ENCODE measurements around the gene LCN6. TPM values are rescaled to one million over a fixed set of nuclear protein-coding genes. Genes with fewer than 3 reads are reported as not detected.

The LCN6 gene
- total RNA-seq, 1 experiment from 2014 or later: not detected

- no CpG with 5 or more reads among the region's 17 CpGs for WGBS (ENCODE audit: extremely low coverage, insufficient read length, low lambda C conversion rate)
- Histone ChIP-seq H3K4me1 (ENCODE audit: insufficient read depth, low read length) (no peaks in the 10 kb centered on the region), H4K5ac (ENCODE audit: insufficient read length, low read depth, low read length) (no peak overlapping the region), H3K79me2 (ENCODE audit: insufficient read depth, low read length) (no peaks in the 10 kb centered on the region), H3K18ac (ENCODE audit: insufficient read length, low read depth, low read length) (no peak overlapping the region), H3K4me2 (ENCODE audit: insufficient read depth, insufficient read length, low read length) (no peak overlapping the region), H3K4ac (ENCODE audit: low read depth, low read length) (no peak overlapping the region), H3K23me2 (ENCODE audit: insufficient read length, low read depth, low read length, poor library complexity, severe bottlenecking) (no peaks in the 10 kb centered on the region), H2AK5ac (ENCODE audit: insufficient read length, low read length) (no peak overlapping the region), H4K91ac (ENCODE audit: insufficient read length, low read depth, low read length) (no peak overlapping the region), H3K79me1 (ENCODE audit: insufficient read depth, low read depth, low read length, poor library complexity, severe bottlenecking) (no peaks in the 10 kb centered on the region), H2BK12ac (ENCODE audit: insufficient read length, low read depth, low read length) (no peak overlapping the region), H4K8ac (replicated peaks; ENCODE audit: insufficient read length, low read depth, low read length) (no peak overlapping the region), H3K14ac (ENCODE audit: insufficient read depth, low read length) (no peak overlapping the region; the same call in 1 of the 2 replicates), H2BK5ac (ENCODE audit: insufficient read length, low read length) (no peak overlapping the region), H3K27ac (ENCODE audit: insufficient read length, low read depth, low read length) (no peak overlapping the region), H3K27me3 (ENCODE audit: insufficient read depth, low read length) (no peaks in the 10 kb centered on the region), H3K23ac (ENCODE audit: insufficient read length, low read depth, low read length) (no peak overlapping the region), H3T11ph (ENCODE audit: low read length) (no peak overlapping the region), H4K20me1 (ENCODE audit: control insufficient read depth, insufficient read depth, insufficient read length) (no peaks in the 10 kb centered on the region), H2BK15ac (ENCODE audit: low read depth, low read length) (no peak overlapping the region), H3K9ac (ENCODE audit: extremely low read depth, insufficient read length, low read length) (no peak overlapping the region), H3K56ac (ENCODE audit: insufficient read length, low read depth, low read length) (no peak overlapping the region), H2BK120ac (ENCODE audit: low read depth, low read length, poor library complexity, severe bottlenecking) (no peak overlapping the region), H3K9me3 (ENCODE audit: control insufficient read depth, low read depth, low read length) (no peaks in the 10 kb centered on the region), H2AFZ (ENCODE audit: low read length) (no peak overlapping the region), H2BK20ac (ENCODE audit: low read depth, low read length, poor library complexity, severe bottlenecking) (no peak overlapping the region)
- Mint-ChIP-seq H3K4me3 (no peak overlapping the region), H3K27ac (no peak overlapping the region), H3K4me1 (peaks cover 0 to 3% of the 10 kb centered on the region in 2 experiments; a peak in 1 of 4 replicates), H3K27me3 (ENCODE audit: low read depth) (peaks cover 20% of the 10 kb centered on the region), H3K36me3 (ENCODE audit: insufficient read depth in 1 of 3, low read depth in 3 of 3) (peaks cover 2 to 15% (median 2%) of the 10 kb centered on the region in 3 experiments; a peak in 6 of 7 replicates), H3K9me3 (peaks cover 20 to 22% of the 10 kb centered on the region in 2 experiments)
- no peak for TF ChIP-seq CTCF (conservative IDR thresholded peaks at IDR 0.05)
- DNase-seq: no peak
Observed at GRCh38 chr9:136754059-136754572, 5.8 kb upstream of the LCN6 start.
